ENCODE results near the gene GRID1. TPM values are rescaled to one million over a fixed set of nuclear protein-coding genes. Genes with fewer than 3 reads are reported as not detected.
A peak's percentile ranks its signal among the peaks of the same experiment; 100 is the strongest.

GRID1 gene
- total RNA-seq, 4 donors from 2014 or later = 1.4 to 4.9 (median 2.0) TPM

GRCh38 chr10:86393862-86394455, 27.4 kb upstream of the GRID1 start:
- WGBS, 2 donors = 33 to 36% methylated on average over 10 of the region's 10 CpGs
- intact Hi-C loops (cut with DNase I; ENCODE audit: low total_unique reads) = no loop called here
- no peak overlapping the region for H3K4me3 ChIP-seq (ENCODE audit: low read depth, poor library complexity, severe bottlenecking)
- DNase-seq (ENCODE audit: low spot score in 2 of 2) = no peak
- no peak for TF ChIP-seq CTCF (IDR thresholded peaks at IDR 0.05)
- no peak for TF ChIP-seq POLR2A (IDR thresholded peaks at IDR 0.05)

- whole genome bisulfite sequencing, 2 donors = 57 to 69% methylated on average over 9 of the region's 9 CpGs
- DNase-seq (ENCODE audit: low spot score in 2 of 2) = peak in 1 of 2 donors; percentile 74
- intact Hi-C loops (cut with DNase I; ENCODE audit: low total_unique reads) = no loop called here
- no peak for TF ChIP-seq CTCF (IDR thresholded peaks at IDR 0.05)
- TF ChIP-seq POLR2A (IDR thresholded peaks at IDR 0.05) = no peak
- H3K4me3 ChIP-seq (ENCODE audit: low read depth, poor library complexity, severe bottlenecking) = no peak overlapping the region
These were observed 26.8 kb upstream of the GRID1 start for GRCh38 chr10:86393362-86393761.

GRCh38 chr10:86392723-86393094, 26.1 kb upstream of the GRID1 start:
- intact Hi-C loops (cut with DNase I; ENCODE audit: low total_unique reads) = no loop called here
- WGBS, 2 donors = 91 to 92% methylated on average over 7 of the region's 7 CpGs
- TF ChIP-seq POLR2A (IDR thresholded peaks at IDR 0.05) = no peak
- TF ChIP-seq CTCF (IDR thresholded peaks at IDR 0.05) = no peak
- DNase-seq (ENCODE audit: low spot score in 2 of 2) = peak in 1 of 2 donors; percentile 64
- H3K4me3 ChIP-seq (ENCODE audit: low read depth, poor library complexity, severe bottlenecking) = no peak overlapping the region

GRCh38 chr10:86391986-86392722, 25.6 kb upstream of the GRID1 start:
- no peak for TF ChIP-seq POLR2A (IDR thresholded peaks at IDR 0.05)
- no peak for TF ChIP-seq CTCF (IDR thresholded peaks at IDR 0.05)
- WGBS, 2 donors = 79 to 82% methylated on average over 12 of the region's 12 CpGs
- intact Hi-C loops (cut with DNase I; ENCODE audit: low total_unique reads) = no loop called here
- peak in 1 of 2 donors; percentile 74 for DNase-seq (ENCODE audit: low spot score in 2 of 2)
- H3K4me3 ChIP-seq (ENCODE audit: low read depth, poor library complexity, severe bottlenecking) = no peak overlapping the region

GRCh38 chr10:86391236-86391840, 24.7 kb upstream of the GRID1 start:
- WGBS, 2 donors = 88% methylated on average over 8 of the region's 8 CpGs
- peak in 1 of 2 donors; percentile 59 for DNase-seq (ENCODE audit: low spot score in 2 of 2)
- TF ChIP-seq CTCF (IDR thresholded peaks at IDR 0.05) = no peak
- TF ChIP-seq POLR2A (IDR thresholded peaks at IDR 0.05) = no peak
- intact Hi-C loops (cut with DNase I; ENCODE audit: low total_unique reads) = no loop called here
- H3K4me3 ChIP-seq (ENCODE audit: low read depth, poor library complexity, severe bottlenecking) = no peak overlapping the region

Data from lower leg skin (tissue), 4 donors.